Subcutaneous adipose tissue (tissue), 4 donors: ENCODE results near the gene CD68. TPM values are rescaled to one million over a fixed set of nuclear protein-coding genes. Genes with fewer than 3 reads are reported as not detected.

Experiments
- CTCF ChIP-seq: fragments of 450-650 bp; IDR thresholded peaks from one replicate; pipeline ENCODE4 v1.5.1; 2016; ENCODE audit warnings: low read depth, mild to moderate bottlenecking, control low read depth, antibody characterized with exemption, moderate library complexity
- total RNA-seq, 4 donors: library from RNA; depleted of rRNA; stranded (reverse); fragments of >200 nt; gene quantifications; one replicate each; pipeline ENCODE4 v1.1.0, GENCODE V29; 2016

CD68 gene
- 100 to 1,000 TPM in 3 of 4 donors, 10 to 100 TPM in 1; 56.9 to 609 (median 149) TPM for total RNA-seq

- TF ChIP-seq CTCF, result no peak
These were observed at the start of gene CD68 for GRCh38 chr17:7579001-7579833. Gene CD68 (plus strand): TSS chr17:7579638. CDS start chr17:7579678, 40 bp downstream.

- TF ChIP-seq CTCF, result no peak
These were observed 49.2 kb upstream of the CD68 start for GRCh38 chr17:7530023-7530900.

GRCh38 chr17:7538050-7538449, 41.4 kb upstream of the CD68 start:
- no peak for TF ChIP-seq CTCF

GRCh38 chr17:7538891-7539545, 40.4 kb upstream of the CD68 start:
- TF ChIP-seq CTCF, result no peak

- TF ChIP-seq CTCF, result no peak
These were observed 38.3 kb upstream of the CD68 start for GRCh38 chr17:7541074-7541621.

GRCh38 chr17:7544911-7545310, 34.5 kb upstream of the CD68 start:
- no peak for TF ChIP-seq CTCF
